Measurements from ENCODE around the gene RAB11FIP4. TPM values are rescaled to one million over a fixed set of nuclear protein-coding genes. Genes with fewer than 3 reads are reported as not detected.

The RAB11FIP4 gene
- total and polyA plus RNA-seq, 3 donors from 2014 or later = 44.3 to 104 (median 90.2) TPM

DNA sequence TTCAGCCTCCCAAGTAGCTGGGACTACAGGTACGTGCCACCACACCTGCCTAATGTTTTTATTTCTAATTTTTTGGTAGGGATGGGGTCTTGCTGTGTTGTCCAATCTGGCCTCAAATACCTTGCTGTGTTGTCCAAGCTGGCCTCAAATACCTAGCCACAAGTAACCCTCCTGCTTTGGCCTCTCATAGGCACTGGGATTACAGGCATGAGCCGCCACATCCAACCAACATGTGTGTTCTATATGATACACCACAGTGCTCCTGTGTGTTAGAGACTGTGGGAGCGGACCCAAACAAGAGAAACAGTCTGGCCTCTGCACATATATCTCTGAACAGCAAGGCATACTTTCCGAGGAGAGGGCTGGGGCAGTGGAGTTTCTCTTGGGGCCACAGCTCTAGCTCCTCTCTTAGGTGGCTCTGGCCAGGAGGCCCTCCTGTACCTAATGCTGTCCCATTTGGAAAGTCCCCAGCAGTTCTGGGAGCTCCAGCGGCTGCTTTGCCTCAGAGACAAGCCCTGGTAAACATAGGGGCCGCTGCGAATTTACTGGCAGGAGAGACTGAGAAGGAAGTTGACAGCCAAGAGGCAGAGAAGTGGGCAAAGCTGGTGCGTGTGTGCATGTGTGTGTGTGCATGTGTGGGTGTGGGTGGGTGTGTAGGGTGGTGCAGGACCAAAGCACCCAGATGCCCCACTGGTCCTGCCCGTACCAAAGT is 95.0 kb downstream of the RAB11FIP4 start:
- Histone ChIP-seq H3K9me3 (no peaks in the 10 kb centered on the region), H3K4me1 (peaks cover 8% of the 10 kb centered on the region), H3K36me3 (ENCODE audit: low read depth, missing control alignments) (no peaks in the 10 kb centered on the region), H3K4me3 (no peak overlapping the region), H3K27ac (no peak overlapping the region), H3K27me3 (no peaks in the 10 kb centered on the region)
- TF ChIP-seq POLR2A (IDR thresholded peaks at IDR 0.05) (no peak), CTCF (IDR thresholded peaks at IDR 0.05) (no peak)
- intact Hi-C loops (cut with DNase I; ENCODE audit: low total_unique reads) = no loop called here
- 56 to 58% methylated on average over 9 of the region's 9 CpGs for WGBS, 2 donors
- DNase-seq = no peak

DNA sequence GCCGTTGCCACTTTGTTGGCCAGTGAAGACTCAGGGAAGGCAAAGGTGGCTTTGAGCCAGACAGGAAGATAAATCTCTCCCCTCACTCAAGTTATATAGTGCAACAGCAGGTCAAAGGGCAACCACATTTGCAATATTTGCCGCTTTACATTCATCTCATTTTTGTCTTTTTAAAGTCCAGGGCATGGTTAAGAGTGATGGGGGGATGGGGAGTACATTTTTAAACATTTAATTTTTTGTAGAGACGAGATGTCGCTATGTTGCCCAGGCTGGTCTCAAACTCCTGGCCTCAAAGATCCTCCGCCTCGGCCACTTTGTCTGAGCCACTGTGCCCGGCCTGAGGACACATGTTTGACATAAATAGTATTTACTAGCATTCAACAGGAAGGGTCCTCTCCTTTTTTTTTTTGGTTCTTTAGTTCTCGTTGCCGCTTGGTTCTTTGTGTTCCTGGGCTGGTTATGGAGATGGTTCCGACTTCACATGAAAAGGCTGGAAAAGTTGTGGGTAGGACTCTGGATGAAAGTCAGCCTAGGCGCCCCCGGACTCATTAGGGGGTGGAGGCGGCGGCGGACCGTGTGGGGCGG is 95.7 kb downstream of the RAB11FIP4 start:
- Histone ChIP-seq H3K9me3 (no peaks in the 10 kb centered on the region), H3K36me3 (ENCODE audit: low read depth, missing control alignments) (no peaks in the 10 kb centered on the region), H3K4me3 (peak overlapping the region; percentile 57 to 64), H3K4me1 (peaks cover 8% of the 10 kb centered on the region), H3K27me3 (no peaks in the 10 kb centered on the region), H3K27ac (no peak overlapping the region)
- TF ChIP-seq CTCF (IDR thresholded peaks at IDR 0.05) (no peak), POLR2A (IDR thresholded peaks at IDR 0.05) (no peak)
- no peak for DNase-seq
- 16 to 19% methylated on average over 14 to 17 of the region's 17 CpGs for WGBS, 2 donors
- intact Hi-C loops (cut with DNase I; ENCODE audit: low total_unique reads) = no loop called here

- Histone ChIP-seq H3K27ac (peak overlapping the region in 1 of 2 donors; percentile 53), H3K36me3 (ENCODE audit: low read depth, missing control alignments) (no peaks in the 10 kb centered on the region), H3K27me3 (no peaks in the 10 kb centered on the region), H3K9me3 (no peaks in the 10 kb centered on the region), H3K4me3 (peak overlapping the region; percentile 57 to 64), H3K4me1 (peaks cover 8% of the 10 kb centered on the region)
- TF ChIP-seq POLR2A (IDR thresholded peaks at IDR 0.05) = no peak
- no peak for TF ChIP-seq CTCF (IDR thresholded peaks at IDR 0.05)
- 1 to 10% methylated on average over 2 to 60 of the region's 83 CpGs for WGBS, 2 donors
- DNase-seq = peak; percentile 96
- intact Hi-C loops (cut with DNase I; ENCODE audit: low total_unique reads) = no loop called here
Measured at GRCh38 chr17:31487648-31488263, 96.3 kb downstream of the RAB11FIP4 start.

DNA sequence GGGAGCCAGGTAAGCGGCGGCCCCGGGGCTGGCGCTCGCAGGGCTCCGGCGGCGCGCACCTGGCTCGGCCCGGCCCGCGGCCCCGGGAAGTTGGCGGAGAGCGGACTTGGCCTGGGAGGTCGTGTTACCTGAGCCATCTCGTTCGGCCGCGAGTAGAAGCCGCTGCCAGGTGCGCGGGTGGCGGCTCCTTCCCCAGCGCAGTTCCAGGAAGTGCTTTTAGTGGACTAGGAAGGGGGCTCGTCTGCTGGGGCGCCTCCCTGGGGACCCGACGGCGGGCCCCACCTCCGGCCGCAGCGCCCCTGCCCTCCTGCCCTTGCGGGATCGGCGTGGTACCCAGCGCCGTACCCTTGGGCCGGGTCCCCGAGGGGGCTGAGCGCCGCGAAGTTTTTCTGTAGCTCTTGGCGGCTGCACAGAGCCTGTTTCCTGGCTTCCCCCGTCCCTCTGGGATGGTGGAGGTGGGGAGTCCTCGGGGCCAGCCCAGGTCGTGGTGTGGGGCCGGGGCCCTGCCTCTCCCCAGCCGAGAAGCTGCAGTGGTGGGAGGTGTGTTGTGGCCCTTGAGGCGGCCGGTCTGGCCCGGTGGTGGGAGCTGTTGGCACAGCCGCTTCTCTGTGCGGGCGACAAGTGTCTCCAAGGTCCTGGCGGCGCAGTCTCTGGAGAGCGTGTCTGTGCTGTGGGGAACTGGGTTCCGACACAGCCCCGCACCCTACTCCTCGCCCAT is 96.9 kb downstream of the RAB11FIP4 start:
- no peak for TF ChIP-seq CTCF (IDR thresholded peaks at IDR 0.05)
- no peak for TF ChIP-seq POLR2A (IDR thresholded peaks at IDR 0.05)

More for the DNA sequence above, 96.9 kb downstream of the RAB11FIP4 start:
- Histone ChIP-seq H3K27ac (peak overlapping the region; percentile 5 to 53), H3K36me3 (ENCODE audit: low read depth, missing control alignments) (no peaks in the 10 kb centered on the region), H3K4me3 (peak overlapping the region; percentile 57 to 64), H3K27me3 (no peaks in the 10 kb centered on the region), H3K9me3 (no peaks in the 10 kb centered on the region), H3K4me1 (peaks cover 8% of the 10 kb centered on the region)
- peak; percentile 49 for DNase-seq
- intact Hi-C loops (cut with DNase I; ENCODE audit: low total_unique reads) = no loop called here
- WGBS, 2 donors = 3 to 15% methylated on average over 10 to 49 of the region's 62 CpGs
